Heart left ventricle (tissue), 16 donors: Measurements from ENCODE around the gene ATP6V0A1. TPM values are rescaled to one million over a fixed set of nuclear protein-coding genes. Genes with fewer than 3 reads are reported as not detected.

Experiments
- ATAC-seq, 4 donors: fragments of 200-7000 bp; cut with Tn5 transposase; one replicate each; pipeline ENCODE4 v1.9.1; 2020 to 2022; ENCODE audit warnings: moderate library complexity in 4 of 4, mild to moderate bottlenecking in 3 of 4, moderate number of reproducible peaks in 1 of 4
- DNase-seq, 5 donors: peaks; one replicate each; pipeline ENCODE4 v3.0.0-alpha.2; 2020
- H3K27ac ChIP-seq, 12 donors: fragments of 200-600 bp; sonication (generic) in 4 of 12; one replicate each; pipeline versions ENCODE4 v1.5.0 to v1.8.0; 2016 to 2022; ENCODE audit warnings: mild to moderate bottlenecking in 2 of 12
- H3K27me3 ChIP-seq, 9 donors: fragments of 200-600 bp; sonication (generic) in 2 of 9; one replicate each; pipeline versions ENCODE4 v1.5.1 to v1.8.0; 2016 to 2022; ENCODE audit warnings: mild to moderate bottlenecking in 3 of 9
- H3K36me3 ChIP-seq, 9 donors: fragments of 200-600 bp; sonication (generic) in 2 of 9; one replicate each; pipeline versions ENCODE4 v1.5.0 to v1.8.0; 2018 to 2022; ENCODE audit warnings: mild to moderate bottlenecking in 2 of 9
- H3K4me1 ChIP-seq, 12 donors: fragments of 200-600 bp; sonication (generic) in 4 of 12; one replicate each; pipeline versions ENCODE4 v1.5.0 to v1.8.0; 2016 to 2022; ENCODE audit warnings: mild to moderate bottlenecking in 3 of 12
- H3K4me3 ChIP-seq, 12 donors: fragments of 200-600 bp; sonication (generic) in 4 of 12; one replicate each; pipeline versions ENCODE4 v1.5.0 to v1.8.0; 2017 to 2022; ENCODE audit warnings: mild to moderate bottlenecking in 9 of 12, moderate library complexity in 4 of 12
- H3K9me3 ChIP-seq, 12 donors: fragments of 200-600 bp; sonication (generic) in 4 of 12; one replicate each; pipeline versions ENCODE4 v1.5.0 to v1.8.0; 2016 to 2022; ENCODE audit warnings: mild to moderate bottlenecking in 1 of 12
- CTCF ChIP-seq, 12 donors: fragments of 200-600 bp; sonication (generic) in 4 of 12; IDR thresholded peaks; one replicate each; pipeline versions ENCODE4 v1.5.0 to v1.8.0; 2018 to 2022; ENCODE audit warnings: antibody characterized with exemption in 12 of 12, mild to moderate bottlenecking in 5 of 12
- POLR2A ChIP-seq, 2 donors: fragments of 450-650 bp; IDR thresholded peaks; one replicate each; pipeline ENCODE4 v1.6.1; 2017; ENCODE audit warnings: antibody characterized with exemption in 2 of 2, mild to moderate bottlenecking in 2 of 2, moderate library complexity in 2 of 2
- WGBS, 4 donors: extraction: QIAGEN DNeasy Blood & Tissue Kit in 2 of 4; methylation state at CpG; one replicate each; pipeline versions ENCODE4 v1.1.5 to v1.1.7; 2013 to 2018; 5-methylcytosine and 5-hydroxymethylcytosine counted together
- intact Hi-C, 10 donors: fragments of 100-400 bp; cut with DNase I; formaldehyde crosslinking; loops; one replicate each; pipeline versions ENCODE4 v1.11.1 to v1.14.2; 2022
- polyA plus RNA-seq, 2 donors: library from polyadenylated mRNA; stranded (reverse); fragments of 200-250 nt; gene quantifications; one replicate each; pipeline ENCODE4 v1.2.3, GENCODE V29; 2013
- total RNA-seq, 9 donors: library from RNA; depleted of rRNA in 2 of 9; stranded (reverse); fragments of >200 nt in 2 of 9; fragmentation: NEBNext Ultra II Directional in 3 of 9; extraction: Animal tissue kit (Norgen Biotek cat#: 25700) in 3 of 9; gene quantifications; one replicate each; pipeline versions ENCODE4 v1.1.0 to v1.2.4, GENCODE V29; 2016 to 2023
- donor health status: ischemic (EF 13 %, LVEDD 7.1; RV severe dilation, severe dysfunction).
- donor health status: healthy with polysubstance abuse.
- donor health status: DM: no; HTN: yes; CAD: no.
- donor health status: DM: no; HTN: no; CAD: no.
- donor health status: ischemic (EF 25% LVEDD 6.9; RV normal size, moderate dysfunction).
- donor health status: ischemic (EF 25% LVEDD 5.7; RV mildly dilated, moderate dysfunction).
- donor health status: healthy.
- donor health status: DM: yes; HTN: yes; CAD: no.
- donor health status: ischemic (EF 35%, LVEDD 5.7; RV mildly dilated, moderate dysfunction).
- donor health status: nonischemic (EF 11% LVEDD 7.7; RV severe dilation, severe dysfunction).
- donor health status: DM: yes; HTN: yes; CAD: no.
- donor health status: PGD.
- donor health status: ischemic (EF 29% LVEDD 5.4; RV normal size, mild dysfunction).
- donor health status: nonischemic (EF 23%, LVEDD 6.1; RV moderate dilation, normal function).

The ATP6V0A1 gene
- total and polyA plus RNA-seq, 11 donors = 24.3 to 65.9 (median 35.9) TPM

DNA sequence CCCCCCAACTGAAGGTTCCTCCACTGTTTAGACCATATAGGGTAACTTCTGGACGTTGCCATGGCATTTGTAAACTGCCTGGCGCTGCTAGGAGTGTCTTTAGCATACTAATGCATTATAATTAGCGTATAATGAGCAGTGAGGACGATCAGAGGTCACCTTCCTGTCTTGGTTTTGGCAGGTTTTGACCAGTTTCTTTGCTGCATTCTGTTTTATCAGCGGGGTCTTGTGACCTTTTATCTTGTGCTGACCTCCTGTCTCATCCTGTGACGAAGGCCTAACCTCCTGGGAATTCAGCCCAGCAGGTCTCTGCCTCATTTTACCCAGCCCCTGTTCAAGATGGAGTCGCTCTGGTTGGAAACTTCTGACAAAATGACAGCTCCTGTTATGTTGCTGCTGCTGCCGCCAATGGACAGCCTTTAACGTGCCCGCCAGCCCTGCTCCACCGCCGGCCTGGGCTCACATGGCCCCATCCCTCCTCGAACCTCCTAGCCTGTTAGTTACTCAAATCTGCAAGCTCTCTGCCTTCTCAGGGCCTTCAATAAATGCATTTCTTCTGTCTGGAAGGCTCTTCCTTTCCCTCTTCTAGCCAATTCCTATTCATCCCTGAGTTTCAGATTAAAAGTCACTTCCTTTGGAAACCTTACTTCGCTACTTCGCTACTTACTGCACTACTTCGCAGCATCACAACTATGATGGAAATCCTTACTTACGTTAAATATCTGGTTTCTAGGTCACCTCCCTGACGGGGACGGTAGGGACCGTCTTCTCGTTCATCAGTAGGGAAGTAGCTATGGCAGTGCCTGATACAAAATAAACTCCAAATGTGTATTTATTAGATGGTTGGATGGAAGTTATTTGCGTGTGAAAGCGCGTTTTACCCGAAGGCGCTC is 76.7 kb downstream of the ATP6V0A1 start:
- peak in 2 of 4 donors; percentile 0 to 7 for ATAC-seq
- peaks cover 0 to 23% (median 16%) of the 10 kb centered on the region in 9 donors for H3K36me3 ChIP-seq
- peak overlapping the region; percentile 9 to 81 (median 72) for H3K4me3 ChIP-seq
- H3K27ac ChIP-seq = peak overlapping the region; percentile 28 to 97 (median 86)
- H3K9me3 ChIP-seq = no peaks in the 10 kb centered on the region
- peaks cover 9 to 37% (median 22%) of the 10 kb centered on the region in 12 donors for H3K4me1 ChIP-seq
- no peak for DNase-seq
- WGBS, 4 donors = 36 to 46% (median 38%) methylated on average over 23 to 26 of the region's 26 CpGs
- H3K27me3 ChIP-seq = no peaks in the 10 kb centered on the region
- intact Hi-C loops = no loop called here
- TF ChIP-seq CTCF (IDR thresholded peaks at IDR 0.05) = no peak
- no peak for TF ChIP-seq POLR2A (IDR thresholded peaks at IDR 0.05)

DNA sequence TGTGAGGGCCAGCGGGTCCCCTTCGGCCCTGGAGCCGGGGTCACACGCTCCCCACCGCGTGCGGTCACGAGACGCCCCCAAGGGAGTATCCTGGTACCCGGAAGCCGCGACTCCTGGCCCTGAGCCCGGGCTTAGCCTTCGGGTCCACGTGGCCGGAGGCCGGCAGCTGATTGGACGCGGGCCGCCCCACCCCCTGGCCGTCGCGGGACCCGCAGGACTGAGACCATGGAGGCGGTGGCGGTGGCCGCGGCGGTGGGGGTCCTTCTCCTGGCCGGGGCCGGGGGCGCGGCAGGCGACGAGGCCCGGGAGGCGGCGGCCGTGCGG is 77.3 kb downstream of the ATP6V0A1 start, which contains the start of gene NAGLU:
TSS of gene NAGLU (plus strand) at position 194 of the 324 bp plus-strand sequence. CDS start at position 226, 32 bp downstream.
- WGBS, 4 donors = 0 to 4% (median 1%) methylated on average over 5 to 40 of the region's 40 CpGs
- DNase-seq = peak; percentile 97 to 99 (median 98)
- peak; percentile 83 to 95 (median 90) for ATAC-seq
- TF ChIP-seq CTCF (IDR thresholded peaks at IDR 0.05) (peak in 1 of 12 donors; percentile 9), POLR2A (IDR thresholded peaks at IDR 0.05) (peak in 1 of 2 donors; percentile 72)
- Histone ChIP-seq H3K36me3 (peaks cover 0 to 28% (median 21%) of the 10 kb centered on the region in 9 donors), H3K4me3 (peak within 1 kb of the TSS; percentile 26 to 81 (median 72)), H3K27me3 (no peaks in the 10 kb centered on the region), H3K9me3 (no peaks in the 10 kb centered on the region), H3K4me1 (peaks cover 9 to 37% (median 22%) of the 10 kb centered on the region in 12 donors), H3K27ac (peak within 1 kb of the TSS; percentile 28 to 97 (median 86))
- intact Hi-C loops = no loop called here

GRCh38 chr17:42536372-42537155 is 77.9 kb downstream of the ATP6V0A1 start:
- peak overlapping the region; percentile 28 to 97 (median 86) for H3K27ac ChIP-seq
- H3K27me3 ChIP-seq = no peaks in the 10 kb centered on the region
- 1 to 2% (median 1%) methylated on average over 18 to 65 of the region's 65 CpGs for WGBS, 4 donors
- H3K36me3 ChIP-seq = peaks cover 0 to 34% (median 27%) of the 10 kb centered on the region in 9 donors
- peak overlapping the region; percentile 26 to 81 (median 72) for H3K4me3 ChIP-seq
- no peaks in the 10 kb centered on the region for H3K9me3 ChIP-seq
- peak; percentile 38 to 80 (median 69) for ATAC-seq
- TF ChIP-seq CTCF (IDR thresholded peaks at IDR 0.05) = peak in 3 of 12 donors; percentile 14 to 20 (median 20)
- no peak for TF ChIP-seq POLR2A (IDR thresholded peaks at IDR 0.05)
- intact Hi-C loops = no loop called here
- peaks cover 9 to 34% (median 20%) of the 10 kb centered on the region in 12 donors for H3K4me1 ChIP-seq
- peak; percentile 81 to 94 (median 90) for DNase-seq
